GM18951 (cell line): ENCODE measurements around the gene MEGF10.

ENCODE experiments used
- POLR2A ChIP-seq: IDR thresholded peaks from 4 replicates; pipeline ENCODE4 v1.6.1; 2011; ENCODE audit warnings: mild to moderate bottlenecking; ENCODE audit not compliant: insufficient read length, insufficient read depth; ENCODE audit errors: extremely low read depth
- in situ Hi-C: fragments of 300-500 bp; cut with MboI; formaldehyde crosslinking; loops from one replicate; pipeline ENCODE4 v1.12.0; 2022; ENCODE audit warnings: low sequenced_read_pairs, mixed read lengths, inconsistent platforms; ENCODE audit not compliant: unreplicated experiment

The MEGF10 gene

GRCh38 chr5:127320032-127320965, 29.7 kb downstream of the MEGF10 start:
- in situ Hi-C loops = loop anchor here (25.0 kb wide), 1 partner anchor 658 kb away; no protein-coding TSS in a partner anchor
- TF ChIP-seq POLR2A = no peak

DNA sequence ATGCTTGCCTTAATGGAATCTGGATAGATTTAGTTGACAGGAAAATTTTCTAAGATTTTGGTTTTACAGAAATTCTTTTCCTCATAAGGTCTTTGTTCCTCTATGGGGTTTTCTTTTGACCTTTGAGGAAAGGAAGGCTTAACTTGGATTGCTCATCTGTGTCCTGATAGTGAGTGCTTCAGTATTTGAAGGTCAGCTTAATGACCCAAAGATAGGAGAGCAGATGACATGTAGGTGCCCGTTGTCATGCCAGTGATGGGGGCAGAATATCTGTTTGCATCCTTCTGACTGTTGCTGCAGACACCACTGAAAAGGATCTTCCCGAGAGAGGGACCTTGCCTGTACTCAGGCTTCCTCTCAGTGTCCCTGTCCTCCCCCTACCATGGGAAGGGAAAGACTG, 30.9 kb downstream of the MEGF10 start:
- no peak for TF ChIP-seq POLR2A
- in situ Hi-C loops = loop anchor here (25.0 kb wide), 1 partner anchor 659 kb away; no protein-coding TSS in a partner anchor

GRCh38 chr5:127322403-127322802, 31.8 kb downstream of the MEGF10 start:
- in situ Hi-C loops = loop anchor here (25.0 kb wide), 1 partner anchor 660 kb away; no protein-coding TSS in a partner anchor
- TF ChIP-seq POLR2A = no peak

DNA sequence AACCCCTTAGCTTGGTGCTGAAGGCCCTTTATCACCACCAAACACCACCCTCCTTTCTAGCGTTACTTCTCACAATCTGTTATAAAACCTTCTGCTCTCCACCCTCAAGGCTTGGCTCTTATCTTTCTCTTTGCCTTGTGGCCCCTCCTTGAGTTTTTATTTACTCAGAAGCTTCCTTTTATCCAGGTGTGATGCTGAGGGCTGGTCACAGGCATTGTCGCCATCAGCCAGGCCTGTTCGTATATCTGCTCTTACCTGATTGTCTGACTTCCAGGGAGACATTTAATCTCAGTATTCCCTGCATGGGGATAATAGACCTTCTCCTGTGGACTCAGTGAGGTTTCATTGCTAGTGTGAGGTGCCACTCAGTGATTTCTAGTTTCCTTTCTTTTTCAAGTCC, 34.2 kb downstream of the MEGF10 start:
- in situ Hi-C loops = loop anchor here (25.0 kb wide), 1 partner anchor 662 kb away; no protein-coding TSS in a partner anchor
- TF ChIP-seq POLR2A = no peak

DNA sequence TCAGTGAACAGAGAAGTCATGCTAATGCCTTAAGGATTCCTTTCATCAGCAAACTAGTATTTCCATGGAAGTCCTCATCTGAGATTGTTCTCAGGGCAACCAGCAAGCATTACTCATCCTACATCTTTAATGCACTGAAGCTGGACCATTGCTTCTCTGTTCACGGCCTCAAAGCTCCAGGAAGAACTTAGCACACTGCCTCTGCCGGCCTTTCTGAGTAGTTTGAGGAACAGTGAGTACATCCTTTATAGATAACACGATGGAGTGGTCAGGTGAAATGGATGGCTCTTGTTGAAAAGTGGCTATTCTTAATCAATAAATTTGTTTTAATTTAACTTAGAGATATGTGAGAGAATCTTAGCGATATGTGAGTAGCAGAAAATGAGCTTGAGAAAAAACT, 35.8 kb downstream of the MEGF10 start:
- in situ Hi-C loops = no loop called here
- no peak for TF ChIP-seq POLR2A

- TF ChIP-seq POLR2A = no peak
- in situ Hi-C loops = no loop called here
These were observed 36.6 kb downstream of the MEGF10 start for GRCh38 chr5:127326976-127327755.

DNA sequence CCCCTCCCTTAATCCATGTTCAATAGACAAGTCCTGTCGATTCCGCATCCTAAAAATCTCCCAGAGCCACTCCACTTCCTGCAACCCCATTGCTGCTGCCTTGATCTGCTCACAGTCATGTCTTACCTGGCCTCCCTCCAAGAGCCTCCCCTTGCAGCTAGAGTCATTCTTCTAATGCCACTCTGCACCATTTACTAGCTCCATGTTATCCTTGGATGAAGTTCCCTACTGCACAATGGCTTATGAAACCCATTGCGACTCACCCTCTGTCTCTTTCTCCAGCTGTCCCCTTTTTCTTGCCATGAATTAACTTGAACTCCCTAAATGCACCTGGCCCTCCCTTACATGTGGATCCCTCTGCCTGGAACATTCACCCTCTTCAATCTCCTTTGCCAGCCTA, 39.5 kb downstream of the MEGF10 start:
- no peak for TF ChIP-seq POLR2A
- in situ Hi-C loops = no loop called here

DNA sequence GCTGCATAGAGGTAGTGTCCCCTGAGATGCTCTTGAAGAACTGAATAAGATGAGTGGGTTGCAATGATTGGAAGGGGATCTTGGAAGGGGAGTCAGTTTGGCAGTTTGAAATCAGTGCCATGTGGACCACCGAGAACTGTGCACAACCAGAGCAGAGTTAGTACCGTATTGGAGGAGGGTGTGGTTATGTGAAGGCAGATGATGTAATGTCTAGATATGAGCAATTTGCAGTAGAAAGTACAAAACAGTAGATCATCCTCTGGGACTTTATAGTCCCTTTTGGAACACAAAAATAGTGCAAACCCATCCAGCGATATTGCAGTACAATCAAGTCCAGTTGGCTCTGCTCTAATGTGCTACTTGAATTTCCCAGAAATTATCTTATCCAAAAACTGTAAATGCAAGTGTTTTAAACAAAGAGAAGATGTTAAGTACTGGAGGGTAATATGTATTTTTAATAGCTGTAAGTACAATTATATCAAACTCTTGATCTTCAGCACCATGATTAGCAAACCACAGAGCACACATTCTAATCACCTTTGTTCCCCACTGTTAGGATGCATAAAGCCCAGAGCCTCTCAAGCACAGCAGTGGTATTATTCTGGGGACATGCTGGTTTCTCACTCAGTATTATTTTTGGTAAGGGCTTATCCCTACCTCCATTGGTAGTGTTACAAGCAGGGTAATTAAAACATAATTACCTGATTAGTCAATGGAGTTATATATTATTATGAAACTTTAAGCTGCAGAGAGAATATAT, 41.5 kb downstream of the MEGF10 start:
- TF ChIP-seq POLR2A = no peak

DNA sequence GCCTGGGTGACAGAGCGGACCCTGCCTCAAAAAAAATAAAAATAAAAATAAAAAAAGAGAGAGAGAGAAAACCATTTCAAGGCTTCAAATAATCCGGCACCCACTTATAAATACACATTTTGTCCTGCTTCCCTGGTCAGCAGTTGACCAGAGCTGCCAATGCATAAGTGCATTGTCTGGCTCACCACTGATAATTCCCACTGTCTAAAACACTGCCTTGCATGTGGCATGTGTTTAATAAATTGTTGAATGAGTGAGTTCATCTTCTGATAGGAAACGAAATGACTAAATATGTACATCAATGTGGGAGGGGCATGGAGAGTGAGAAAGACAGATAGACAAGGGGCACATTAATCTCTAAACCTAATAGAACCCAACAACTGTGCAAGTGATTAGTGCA, 42.9 kb downstream of the MEGF10 start:
- no peak for TF ChIP-seq POLR2A
- in situ Hi-C loops = no loop called here

More for the DNA sequence above, 41.5 kb downstream of the MEGF10 start:
- in situ Hi-C loops = no loop called here

DNA sequence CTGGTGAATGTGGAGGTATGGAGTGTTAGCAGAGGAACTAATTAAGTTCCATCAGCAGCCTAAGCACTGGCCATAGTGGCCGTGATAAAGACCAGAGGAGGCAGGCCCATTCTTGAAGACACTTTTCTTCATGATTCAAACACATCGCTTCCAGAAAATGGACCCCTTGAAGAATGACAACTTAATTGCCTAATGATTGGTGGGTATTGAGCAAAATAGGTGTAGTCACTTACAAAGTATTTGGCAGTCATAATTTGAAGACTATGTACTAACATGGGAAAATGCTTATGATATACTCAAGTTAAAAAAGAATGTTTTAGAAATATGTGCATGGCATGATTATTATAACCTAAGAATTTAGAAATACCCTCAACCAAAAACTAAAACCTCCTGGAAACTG, 44.8 kb downstream of the MEGF10 start:
- no peak for TF ChIP-seq POLR2A
- in situ Hi-C loops = no loop called here

DNA sequence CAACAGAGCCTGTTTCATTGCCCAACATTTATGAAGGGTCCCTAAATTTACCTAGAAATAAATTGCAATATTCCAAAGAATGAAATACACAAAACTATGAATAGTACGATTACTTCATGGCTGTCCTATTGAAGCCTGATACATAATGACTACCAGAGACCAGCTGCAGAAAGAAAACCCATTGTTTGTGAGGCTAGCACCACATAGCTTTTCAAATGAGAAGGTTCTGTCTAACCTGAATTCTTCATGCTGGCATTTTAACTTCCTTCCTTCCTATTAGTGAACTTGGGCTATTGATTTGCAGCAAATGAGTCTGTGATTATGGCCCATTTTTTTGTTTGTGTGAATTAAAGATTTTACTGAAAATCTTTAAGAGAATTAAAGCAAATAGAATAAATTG, 47.3 kb downstream of the MEGF10 start:
- in situ Hi-C loops = no loop called here
- TF ChIP-seq POLR2A = no peak

DNA sequence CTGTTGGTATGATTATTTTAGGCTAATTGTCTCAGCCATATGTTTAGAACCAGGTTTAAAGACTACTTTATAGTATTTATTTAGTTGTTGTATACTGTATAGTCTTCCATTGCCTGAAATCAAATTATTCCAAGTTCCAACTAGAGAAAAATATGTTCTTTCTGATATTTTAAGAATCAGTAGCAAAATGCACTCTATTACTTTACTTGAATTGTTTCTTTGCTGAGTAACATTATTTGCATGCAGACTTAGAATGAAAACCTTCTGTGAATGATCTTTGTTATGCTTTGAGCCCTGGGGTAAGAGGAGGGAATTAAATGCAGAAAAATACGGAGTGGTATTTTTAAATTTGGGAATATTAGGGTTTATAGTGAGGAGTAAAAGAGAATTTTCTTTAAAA, 47.9 kb downstream of the MEGF10 start:
- no peak for TF ChIP-seq POLR2A
- in situ Hi-C loops = no loop called here

- in situ Hi-C loops = no loop called here
- no peak for TF ChIP-seq POLR2A
These were observed 50.0 kb downstream of the MEGF10 start for GRCh38 chr5:127340606-127341005.

DNA sequence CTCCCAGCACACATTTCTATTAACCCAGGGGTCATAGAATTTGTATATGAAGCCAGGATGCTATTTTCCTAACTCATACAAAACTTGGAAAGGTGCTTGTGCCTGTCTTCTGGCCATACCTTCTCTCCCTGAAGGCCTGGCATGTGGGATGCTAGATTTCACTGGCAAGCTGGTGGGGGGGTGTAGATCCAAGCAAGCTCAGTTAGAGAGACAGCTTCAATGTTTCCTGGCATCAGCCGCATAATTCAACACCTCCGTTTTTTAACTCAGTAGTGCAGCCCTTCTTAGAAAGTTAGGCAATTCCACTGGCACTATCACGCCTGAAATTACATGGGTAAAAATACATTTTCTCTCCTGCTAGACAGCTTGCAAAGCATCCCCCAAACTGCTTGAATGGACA, 51.8 kb downstream of the MEGF10 start:
- in situ Hi-C loops = no loop called here
- no peak for TF ChIP-seq POLR2A
